Astrocyte (in vitro differentiated cells and primary cell): ENCODE results near the gene SUSD4. TPM values are rescaled to one million over a fixed set of nuclear protein-coding genes. Genes with fewer than 3 reads are reported as not detected.

Source experiments
- DNase-seq: peaks from one replicate; pipeline ENCODE4 v3.0.0-alpha.2; 2010; ENCODE audit warnings: low read depth
- FAIRE-seq: peaks from 2 replicates; lab custom pipeline; 2011; peaks lifted over from hg19 to GRCh38; lab: Jason Lieb, UNC
- H2AFZ ChIP-seq: 2 replicates; pipeline ENCODE4 v1.6.0; 2012; ENCODE audit warnings: low read depth, low read length, inconsistent platforms
- H3K27ac ChIP-seq: 2 replicates; pipeline ENCODE4 v1.5.1; 2011; ENCODE audit warnings: low read depth, low read length, inconsistent platforms
- H3K27me3 ChIP-seq: 2 replicates; pipeline ENCODE4 v1.6.0; 2011; ENCODE audit warnings: low read length, inconsistent platforms; ENCODE audit not compliant: insufficient read depth
- H3K36me3 ChIP-seq: 2 replicates; pipeline ENCODE4 v1.5.1; 2011; ENCODE audit warnings: low read length, inconsistent platforms; ENCODE audit not compliant: insufficient read depth
- H3K4me1 ChIP-seq: 2 replicates; pipeline ENCODE4 v1.5.1; 2011; ENCODE audit warnings: low read length, inconsistent platforms; ENCODE audit not compliant: insufficient read depth
- H3K4me2 ChIP-seq: 2 replicates; pipeline ENCODE4 v1.6.0; 2012; ENCODE audit warnings: low read length, inconsistent platforms
- H3K4me3 ChIP-seq: 2 replicates; pipeline ENCODE4 v1.5.1; 2011; ENCODE audit warnings: low read depth, mild to moderate bottlenecking, low read length, inconsistent platforms; ENCODE audit not compliant: insufficient read depth
- H3K79me2 ChIP-seq: 2 replicates; pipeline ENCODE4 v1.6.0; 2012; ENCODE audit warnings: mild to moderate bottlenecking, low read length, inconsistent platforms; ENCODE audit not compliant: insufficient read depth
- H3K9ac ChIP-seq: 2 replicates; pipeline ENCODE4 v1.6.0; 2012; ENCODE audit warnings: mild to moderate bottlenecking, low read length, inconsistent platforms
- H3K9me3 ChIP-seq: 2 replicates; pipeline ENCODE4 v1.5.1; 2012; ENCODE audit warnings: low read depth, mild to moderate bottlenecking, low read length, inconsistent platforms; ENCODE audit not compliant: insufficient read depth
- H4K20me1 ChIP-seq: 2 replicates; pipeline ENCODE4 v1.6.0; 2012; ENCODE audit warnings: low read length, inconsistent platforms; ENCODE audit not compliant: insufficient read depth
- H3K27ac Mint-ChIP-seq: one replicate; pipeline ENCODE4 v1.8.0; 2021; ENCODE audit warnings: mild to moderate bottlenecking, mixed read lengths; ENCODE audit not compliant: unreplicated experiment
- H3K27me3 Mint-ChIP-seq: one replicate; pipeline ENCODE4 v1.8.0; 2021; ENCODE audit warnings: low read depth, mixed read lengths; ENCODE audit not compliant: unreplicated experiment
- H3K36me3 Mint-ChIP-seq: one replicate; pipeline ENCODE4 v1.8.0; 2021; ENCODE audit warnings: low read depth, mixed read lengths; ENCODE audit not compliant: unreplicated experiment
- H3K4me1 Mint-ChIP-seq: one replicate; pipeline ENCODE4 v1.8.0; 2021; ENCODE audit warnings: low read depth, mixed read lengths; ENCODE audit not compliant: unreplicated experiment
- H3K4me3 Mint-ChIP-seq: one replicate; pipeline ENCODE4 v1.8.0; 2021; ENCODE audit warnings: mild to moderate bottlenecking, moderate library complexity, mixed read lengths; ENCODE audit not compliant: unreplicated experiment
- H3K9me3 Mint-ChIP-seq: one replicate; pipeline ENCODE4 v1.8.0; 2021; ENCODE audit warnings: mild to moderate bottlenecking, mixed read lengths; ENCODE audit not compliant: unreplicated experiment
- CTCF ChIP-seq: IDR thresholded peaks from 2 replicates; pipeline ENCODE4 v1.5.1; 2011; ENCODE audit warnings: low read depth, mild to moderate bottlenecking, inconsistent platforms, low read length, moderate library complexity; ENCODE audit not compliant: insufficient read depth
- EZH2 ChIP-seq: IDR thresholded peaks from 2 replicates; pipeline ENCODE4 v1.6.1; 2012; ENCODE audit warnings: mild to moderate bottlenecking, low read length, inconsistent platforms; ENCODE audit not compliant: insufficient read depth
- total RNA-seq: library from RNA; stranded (reverse); gene quantifications from 2 replicates; pipeline ENCODE4 v1.2.1, GENCODE V29; 2021

The SUSD4 gene
- total RNA-seq, 1 donor from 2014 or later, result 9.2 TPM

DNA sequence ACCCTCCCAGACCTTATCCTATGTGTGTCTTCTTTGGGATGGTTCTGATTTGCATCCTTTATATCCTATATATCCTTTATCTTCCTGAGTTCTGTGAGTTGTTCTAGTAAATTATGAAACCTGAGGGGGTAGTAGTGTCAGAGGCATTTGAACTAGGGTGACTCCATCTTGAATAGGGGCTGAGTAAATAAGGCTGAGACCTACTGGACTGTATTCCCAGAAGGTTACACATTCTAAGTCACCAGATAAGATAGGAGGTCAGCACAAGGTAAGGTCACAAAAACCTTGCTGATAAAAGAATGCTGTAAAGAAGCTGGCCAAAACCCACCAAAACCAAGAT lies 50.6 kb downstream of the SUSD4 start:
- no peaks in the 10 kb centered on the region for H3K36me3 ChIP-seq
- peaks cover 2% of the 10 kb centered on the region for H3K36me3 Mint-ChIP-seq
- no peak overlapping the region for H3K27ac ChIP-seq
- H3K4me1 ChIP-seq, result no peaks in the 10 kb centered on the region
- DNase-seq, result no peak
- H3K9me3 ChIP-seq, result no peaks in the 10 kb centered on the region
- no peaks in the 10 kb centered on the region for H3K27me3 Mint-ChIP-seq
- H4K20me1 ChIP-seq, result no peaks in the 10 kb centered on the region
- H3K9me3 Mint-ChIP-seq, result no peaks in the 10 kb centered on the region
- H3K4me2 ChIP-seq, result no peak overlapping the region
- TF ChIP-seq EZH2 (no peak), CTCF (no peak)
- no peak for FAIRE-seq
- no peaks in the 10 kb centered on the region for H3K79me2 ChIP-seq
- no peaks in the 10 kb centered on the region for H3K4me1 Mint-ChIP-seq
- no peak overlapping the region for H3K4me3 Mint-ChIP-seq
- H3K4me3 ChIP-seq, result no peak overlapping the region
- no peaks in the 10 kb centered on the region for H3K27me3 ChIP-seq
- H3K27ac Mint-ChIP-seq, result no peak overlapping the region
- no peak overlapping the region for H3K9ac ChIP-seq
- no peak overlapping the region for H2AFZ ChIP-seq

- Mint-ChIP-seq H3K4me3 (no peak overlapping the region), H3K36me3 (peaks cover 2% of the 10 kb centered on the region), H3K27ac (no peak overlapping the region)
Measured at GRCh38 chr1:223312705-223313414, 51.1 kb downstream of the SUSD4 start.

More at GRCh38 chr1:223312705-223313414, 51.1 kb downstream of the SUSD4 start:
- FAIRE-seq (no peak), DNase-seq (peak; percentile 39)
- Histone ChIP-seq H3K79me2 (no peaks in the 10 kb centered on the region), H3K27ac (no peak overlapping the region), H3K9me3 (no peaks in the 10 kb centered on the region), H4K20me1 (no peaks in the 10 kb centered on the region), H3K4me3 (no peak overlapping the region), H3K9ac (no peak overlapping the region), H3K36me3 (no peaks in the 10 kb centered on the region), H2AFZ (no peak overlapping the region), H3K4me1 (no peaks in the 10 kb centered on the region), H3K27me3 (no peaks in the 10 kb centered on the region), H3K4me2 (no peak overlapping the region)
- Mint-ChIP-seq H3K9me3 (no peaks in the 10 kb centered on the region), H3K27me3 (no peaks in the 10 kb centered on the region), H3K4me1 (peaks cover 1% of the 10 kb centered on the region)
- no peak for TF ChIP-seq CTCF
- no peak for TF ChIP-seq EZH2
